Ishikawa (cell line): ENCODE measurements around the gene KHDRBS2.

Source experiments
- EGR1 ChIP-seq: IDR thresholded peaks from 2 replicates; pipeline ENCODE4 v1.6.1; 2012
- MAX ChIP-seq: IDR thresholded peaks from 2 replicates; pipeline ENCODE4 v1.6.1; 2012
- NFIC ChIP-seq: IDR thresholded peaks from 2 replicates; pipeline ENCODE4 v1.6.1; 2012
- RAD21 ChIP-seq: IDR thresholded peaks from 2 replicates; pipeline ENCODE4 v1.6.1; 2012; ENCODE audit warnings: low read depth
- USF1 ChIP-seq: IDR thresholded peaks from 2 replicates; pipeline ENCODE4 v1.6.1; 2012
- YY1 ChIP-seq: IDR thresholded peaks from 2 replicates; pipeline ENCODE4 v1.6.1; 2012; ENCODE audit warnings: low read depth

- TF ChIP-seq NFIC (no peak), USF1 (no peak), EGR1 (no peak), MAX (no peak), YY1 (no peak), RAD21 (no peak)
Measured at GRCh38 chr6:62288562-62288961, 2.5 kb upstream of the KHDRBS2 start.
